Measurements from ENCODE around the gene TMCO4.

- TF ChIP-seq, protein P1, sequence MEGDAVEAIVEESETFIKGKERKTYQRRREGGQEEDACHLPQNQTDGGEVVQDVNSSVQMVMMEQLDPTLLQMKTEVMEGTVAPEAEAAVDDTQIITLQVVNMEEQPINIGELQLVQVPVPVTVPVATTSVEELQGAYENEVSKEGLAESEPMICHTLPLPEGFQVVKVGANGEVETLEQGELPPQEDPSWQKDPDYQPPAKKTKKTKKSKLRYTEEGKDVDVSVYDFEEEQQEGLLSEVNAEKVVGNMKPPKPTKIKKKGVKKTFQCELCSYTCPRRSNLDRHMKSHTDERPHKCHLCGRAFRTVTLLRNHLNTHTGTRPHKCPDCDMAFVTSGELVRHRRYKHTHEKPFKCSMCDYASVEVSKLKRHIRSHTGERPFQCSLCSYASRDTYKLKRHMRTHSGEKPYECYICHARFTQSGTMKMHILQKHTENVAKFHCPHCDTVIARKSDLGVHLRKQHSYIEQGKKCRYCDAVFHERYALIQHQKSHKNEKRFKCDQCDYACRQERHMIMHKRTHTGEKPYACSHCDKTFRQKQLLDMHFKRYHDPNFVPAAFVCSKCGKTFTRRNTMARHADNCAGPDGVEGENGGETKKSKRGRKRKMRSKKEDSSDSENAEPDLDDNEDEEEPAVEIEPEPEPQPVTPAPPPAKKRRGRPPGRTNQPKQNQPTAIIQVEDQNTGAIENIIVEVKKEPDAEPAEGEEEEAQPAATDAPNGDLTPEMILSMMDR (conservative IDR thresholded peaks at IDR 0.05 in 1 of 2, IDR thresholded peaks at IDR 0.05 in 1 of 2; ENCODE audit: low read depth in 1 of 2, low read length in 2 of 2): no peak
- no peak for TF ChIP-seq EZH2 (IDR thresholded peaks at IDR 0.05; ENCODE audit: low read length, missing control alignments)
Measured at GRCh38 chr1:19738669-19739068, 61.0 kb downstream of the TMCO4 start.

Data from fibroblast of lung (primary cell).